Mesothelial cell of epicardium (in vitro differentiated cells): ENCODE results near the gene STAG1. TPM values are rescaled to one million over a fixed set of nuclear protein-coding genes. Genes with fewer than 3 reads are reported as not detected.

Experiments used
- DNase-seq, 2 experiments: peaks; one replicate each; pipeline ENCODE4 v3.0.0; 2021; ENCODE audit warnings: low spot score in 2 of 2; ENCODE audit not compliant: unreplicated experiment in 2 of 2
- H3K27ac Mint-ChIP-seq: 2 replicates; pipeline ENCODE4 v1.8.0; 2021; ENCODE audit warnings: mixed read lengths
- H3K27me3 Mint-ChIP-seq: 2 replicates; pipeline ENCODE4 v1.8.0; 2021; ENCODE audit warnings: low read depth, mixed read lengths
- H3K36me3 Mint-ChIP-seq: 2 replicates; pipeline ENCODE4 v1.8.0; 2021; ENCODE audit warnings: mixed read lengths
- H3K4me1 Mint-ChIP-seq: 2 replicates; pipeline ENCODE4 v1.8.0; 2021; ENCODE audit warnings: mixed read lengths
- H3K4me3 Mint-ChIP-seq: 2 replicates; pipeline ENCODE4 v1.8.0; 2021; ENCODE audit warnings: mild to moderate bottlenecking, moderate library complexity, mixed read lengths
- H3K9me3 Mint-ChIP-seq: 2 replicates; pipeline ENCODE4 v1.8.0; 2021; ENCODE audit warnings: mixed read lengths
- total RNA-seq: library from RNA; stranded (reverse); gene quantifications from 3 replicates; pipeline ENCODE4 v1.2.1, GENCODE V29; 2021
- TF ChIP-seq, protein P1 (sequence below): fragments of 200-600 bp; sonication (generic); IDR thresholded peaks from one replicate; pipeline ENCODE4 v1.5.0; 2021; ENCODE audit warnings: antibody characterized with exemption; ENCODE audit not compliant: unreplicated experiment

Gene STAG1
- total RNA-seq, 1 donor from 2014 or later = 51.8 TPM

GRCh38 chr3:136505676-136506075 lies 246.5 kb downstream of the STAG1 start:
- no peak overlapping the region for H3K4me3 Mint-ChIP-seq
- no peaks in the 10 kb centered on the region for H3K36me3 Mint-ChIP-seq
- TF ChIP-seq, protein P1, sequence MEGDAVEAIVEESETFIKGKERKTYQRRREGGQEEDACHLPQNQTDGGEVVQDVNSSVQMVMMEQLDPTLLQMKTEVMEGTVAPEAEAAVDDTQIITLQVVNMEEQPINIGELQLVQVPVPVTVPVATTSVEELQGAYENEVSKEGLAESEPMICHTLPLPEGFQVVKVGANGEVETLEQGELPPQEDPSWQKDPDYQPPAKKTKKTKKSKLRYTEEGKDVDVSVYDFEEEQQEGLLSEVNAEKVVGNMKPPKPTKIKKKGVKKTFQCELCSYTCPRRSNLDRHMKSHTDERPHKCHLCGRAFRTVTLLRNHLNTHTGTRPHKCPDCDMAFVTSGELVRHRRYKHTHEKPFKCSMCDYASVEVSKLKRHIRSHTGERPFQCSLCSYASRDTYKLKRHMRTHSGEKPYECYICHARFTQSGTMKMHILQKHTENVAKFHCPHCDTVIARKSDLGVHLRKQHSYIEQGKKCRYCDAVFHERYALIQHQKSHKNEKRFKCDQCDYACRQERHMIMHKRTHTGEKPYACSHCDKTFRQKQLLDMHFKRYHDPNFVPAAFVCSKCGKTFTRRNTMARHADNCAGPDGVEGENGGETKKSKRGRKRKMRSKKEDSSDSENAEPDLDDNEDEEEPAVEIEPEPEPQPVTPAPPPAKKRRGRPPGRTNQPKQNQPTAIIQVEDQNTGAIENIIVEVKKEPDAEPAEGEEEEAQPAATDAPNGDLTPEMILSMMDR = no peak
- no peaks in the 10 kb centered on the region for H3K27me3 Mint-ChIP-seq
- H3K27ac Mint-ChIP-seq = no peak overlapping the region
- no peaks in the 10 kb centered on the region for H3K9me3 Mint-ChIP-seq
- no peaks in the 10 kb centered on the region for H3K4me1 Mint-ChIP-seq
- no peak for DNase-seq

- no peaks in the 10 kb centered on the region for H3K27me3 Mint-ChIP-seq
- H3K27ac Mint-ChIP-seq = no peak overlapping the region
- no peaks in the 10 kb centered on the region for H3K4me1 Mint-ChIP-seq
- H3K36me3 Mint-ChIP-seq = peaks cover 3% of the 10 kb centered on the region
- TF ChIP-seq, protein P1 = no peak
- no peak overlapping the region for H3K4me3 Mint-ChIP-seq
- no peaks in the 10 kb centered on the region for H3K9me3 Mint-ChIP-seq
- DNase-seq = no peak
Measured at GRCh38 chr3:136503056-136503455, 249.1 kb downstream of the STAG1 start.

DNA sequence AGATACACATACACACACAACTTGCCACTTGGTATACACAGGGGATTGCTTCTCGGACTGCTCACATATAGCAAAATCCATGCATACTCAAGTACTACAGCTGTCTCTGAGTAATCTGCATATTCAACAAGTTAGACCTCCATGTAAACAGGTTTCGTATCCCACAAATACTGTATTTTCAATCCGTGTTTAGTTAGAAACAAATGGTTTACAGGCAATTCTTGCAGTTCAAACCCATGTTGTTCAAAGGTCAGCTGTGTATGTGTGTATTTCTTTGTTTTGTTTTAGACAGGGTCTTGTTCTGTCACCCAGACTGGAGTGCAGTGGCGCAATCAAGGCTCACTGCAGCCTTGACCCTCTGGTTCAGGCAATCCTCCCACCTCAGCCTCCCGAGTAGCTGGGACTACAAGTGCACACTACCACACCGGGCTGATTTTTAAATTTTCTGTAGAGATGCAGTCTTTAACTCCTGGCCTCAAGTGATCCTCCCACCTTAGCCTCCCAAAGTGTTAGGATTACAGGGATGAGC lies 253.2 kb downstream of the STAG1 start:
- Mint-ChIP-seq H3K27ac (no peak overlapping the region), H3K36me3 (peaks cover 20% of the 10 kb centered on the region), H3K9me3 (peaks cover 12% of the 10 kb centered on the region), H3K4me3 (no peak overlapping the region), H3K4me1 (no peaks in the 10 kb centered on the region), H3K27me3 (no peaks in the 10 kb centered on the region)
- TF ChIP-seq, protein P1 = no peak
- no peak for DNase-seq

DNA sequence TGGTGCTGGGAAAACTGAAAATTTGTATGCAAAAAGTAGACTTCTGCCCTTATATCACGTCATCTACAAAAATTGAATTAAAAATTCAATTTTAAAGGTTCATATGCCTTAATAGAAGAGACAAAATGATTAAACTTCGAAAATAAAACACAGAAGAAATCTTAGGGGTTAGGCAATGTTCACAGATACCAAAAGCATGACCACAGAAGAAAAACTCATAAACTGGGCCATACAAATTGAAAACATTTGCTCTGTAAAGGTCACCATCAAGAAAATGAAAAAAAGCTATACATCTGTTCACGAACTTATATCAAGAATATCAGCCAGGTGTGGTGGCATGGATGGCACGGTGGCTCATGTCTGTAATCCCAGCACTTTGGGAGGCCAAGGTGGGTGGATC lies 257.0 kb downstream of the STAG1 start:
- H3K9me3 Mint-ChIP-seq = peaks cover 29% of the 10 kb centered on the region
- H3K4me1 Mint-ChIP-seq = no peaks in the 10 kb centered on the region
- no peak for DNase-seq
- H3K27ac Mint-ChIP-seq = no peak overlapping the region
- H3K36me3 Mint-ChIP-seq = peaks cover 52% of the 10 kb centered on the region
- H3K27me3 Mint-ChIP-seq = no peaks in the 10 kb centered on the region
- TF ChIP-seq, protein P1 = no peak
- H3K4me3 Mint-ChIP-seq = no peak overlapping the region

- peaks cover 61% of the 10 kb centered on the region for H3K36me3 Mint-ChIP-seq
- no peak overlapping the region for H3K27ac Mint-ChIP-seq
- peaks cover 43% of the 10 kb centered on the region for H3K9me3 Mint-ChIP-seq
- H3K4me3 Mint-ChIP-seq = no peak overlapping the region
- DNase-seq = no peak
- H3K4me1 Mint-ChIP-seq = no peaks in the 10 kb centered on the region
- TF ChIP-seq, protein P1 = no peak
- no peaks in the 10 kb centered on the region for H3K27me3 Mint-ChIP-seq
Measured at GRCh38 chr3:136490646-136491405, 261.4 kb downstream of the STAG1 start.
